ENCODE results near the gene AK9.

- TF ChIP-seq, protein P1, sequence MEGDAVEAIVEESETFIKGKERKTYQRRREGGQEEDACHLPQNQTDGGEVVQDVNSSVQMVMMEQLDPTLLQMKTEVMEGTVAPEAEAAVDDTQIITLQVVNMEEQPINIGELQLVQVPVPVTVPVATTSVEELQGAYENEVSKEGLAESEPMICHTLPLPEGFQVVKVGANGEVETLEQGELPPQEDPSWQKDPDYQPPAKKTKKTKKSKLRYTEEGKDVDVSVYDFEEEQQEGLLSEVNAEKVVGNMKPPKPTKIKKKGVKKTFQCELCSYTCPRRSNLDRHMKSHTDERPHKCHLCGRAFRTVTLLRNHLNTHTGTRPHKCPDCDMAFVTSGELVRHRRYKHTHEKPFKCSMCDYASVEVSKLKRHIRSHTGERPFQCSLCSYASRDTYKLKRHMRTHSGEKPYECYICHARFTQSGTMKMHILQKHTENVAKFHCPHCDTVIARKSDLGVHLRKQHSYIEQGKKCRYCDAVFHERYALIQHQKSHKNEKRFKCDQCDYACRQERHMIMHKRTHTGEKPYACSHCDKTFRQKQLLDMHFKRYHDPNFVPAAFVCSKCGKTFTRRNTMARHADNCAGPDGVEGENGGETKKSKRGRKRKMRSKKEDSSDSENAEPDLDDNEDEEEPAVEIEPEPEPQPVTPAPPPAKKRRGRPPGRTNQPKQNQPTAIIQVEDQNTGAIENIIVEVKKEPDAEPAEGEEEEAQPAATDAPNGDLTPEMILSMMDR (IDR thresholded peaks at IDR 0.05) = no peak
- TF ChIP-seq EZH2 (IDR thresholded peaks at IDR 0.05) = no peak
- TF ChIP-seq EZH2phosphoT487 (IDR thresholded peaks at IDR 0.05) = no peak
Measured at GRCh38 chr6:109513571-109514071, 177.4 kb downstream of the AK9 start.

Data from neural progenitor cell (in vitro differentiated cells).